ENCODE measurements around the gene LPP.
"Not testable (repeated sequence)": the region's sequence is repeated elsewhere in the genome, so short reads cannot be mapped to it uniquely, and the experiment has no call there.

The LPP gene

DNA sequence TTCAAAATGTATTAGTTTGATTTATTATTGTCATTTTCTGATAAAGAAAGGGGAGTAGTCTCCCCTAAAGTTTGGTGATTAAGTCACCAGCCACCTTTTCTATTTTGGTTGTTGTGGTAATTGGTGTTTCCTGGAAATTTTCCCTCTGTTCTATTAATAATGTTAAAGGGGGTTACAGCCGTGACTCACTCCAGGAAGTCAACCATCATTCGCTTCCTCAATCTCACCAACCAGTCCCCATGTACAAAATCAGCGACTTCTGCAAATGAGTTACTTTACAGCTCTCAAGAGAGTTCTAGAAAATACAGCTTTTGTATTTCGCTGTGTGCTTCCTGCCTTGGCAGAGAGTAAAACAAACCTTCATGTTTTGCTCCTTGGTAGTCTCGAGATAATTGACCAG, 285.1 kb downstream of the LPP start:
- DNase-seq (ENCODE audit: low read depth), result no peak

DNA sequence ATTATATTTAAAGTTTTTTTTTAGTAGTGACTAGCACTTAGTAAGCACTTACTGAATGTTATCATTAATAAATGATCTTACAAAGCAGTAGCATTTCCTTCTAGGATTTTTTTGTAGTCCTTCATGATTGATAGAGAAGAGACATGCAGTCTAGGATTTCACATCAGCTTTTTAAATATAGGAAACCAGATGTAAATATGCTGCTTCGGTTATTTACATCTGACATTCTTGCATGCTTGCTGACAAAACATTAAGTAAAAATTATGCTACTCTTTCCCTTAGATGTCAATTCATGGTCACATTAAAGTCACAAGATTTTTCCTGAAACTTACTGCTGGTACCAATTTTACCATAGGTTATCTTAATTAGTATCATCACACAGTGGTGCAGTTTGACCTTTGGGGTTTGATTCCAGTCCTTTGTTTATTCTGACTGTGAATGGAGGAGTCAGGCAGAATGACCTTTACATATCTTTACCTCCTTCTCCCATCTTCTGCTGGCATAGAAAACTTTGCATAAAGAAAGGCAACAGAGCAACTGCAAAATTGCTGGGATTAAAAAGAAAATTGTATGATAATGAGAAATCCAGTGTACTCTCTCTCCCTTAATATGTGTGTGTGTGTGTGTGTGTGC, 286.5 kb downstream of the LPP start:
- no peak for DNase-seq (ENCODE audit: low read depth)

DNA sequence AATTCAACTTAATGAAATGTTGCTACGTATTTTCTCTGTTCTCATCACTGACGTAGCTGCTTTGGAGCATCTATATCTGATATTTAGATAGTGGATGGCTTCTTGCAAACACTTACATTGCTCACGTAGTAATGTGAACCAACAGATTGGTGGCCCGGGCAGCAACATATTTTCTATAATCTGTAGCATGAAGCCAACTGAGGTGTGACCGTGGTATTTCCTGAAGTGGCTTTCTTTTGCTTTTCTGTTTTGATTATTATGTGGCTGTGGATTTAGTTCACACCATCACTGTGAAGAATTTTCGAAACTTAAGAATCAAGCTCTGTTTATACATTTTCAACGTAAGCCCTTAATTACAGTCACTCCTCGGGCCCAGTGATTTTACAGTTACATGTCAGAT, 288.5 kb downstream of the LPP start:
- no peak for DNase-seq (ENCODE audit: low read depth)

DNA sequence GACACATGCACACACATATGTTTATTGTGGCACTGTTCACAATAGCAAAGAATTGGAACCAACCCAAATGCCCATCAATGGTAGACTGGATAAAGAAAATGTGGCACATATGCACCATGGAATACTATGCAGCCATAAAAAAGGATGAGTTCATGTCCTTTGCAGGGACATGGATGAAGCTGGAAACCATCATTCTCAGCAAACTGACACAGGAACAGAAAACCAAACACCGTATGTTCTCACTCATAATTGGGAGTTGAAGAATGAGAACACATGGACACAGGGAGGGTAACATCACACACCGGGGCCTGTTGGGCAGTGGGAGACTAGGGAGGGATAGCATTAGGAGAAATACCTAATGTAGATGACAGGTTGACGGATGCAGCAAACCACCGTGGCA, 291.2 kb downstream of the LPP start:
- not testable (repeated sequence) for DNase-seq (ENCODE audit: low read depth)

DNA sequence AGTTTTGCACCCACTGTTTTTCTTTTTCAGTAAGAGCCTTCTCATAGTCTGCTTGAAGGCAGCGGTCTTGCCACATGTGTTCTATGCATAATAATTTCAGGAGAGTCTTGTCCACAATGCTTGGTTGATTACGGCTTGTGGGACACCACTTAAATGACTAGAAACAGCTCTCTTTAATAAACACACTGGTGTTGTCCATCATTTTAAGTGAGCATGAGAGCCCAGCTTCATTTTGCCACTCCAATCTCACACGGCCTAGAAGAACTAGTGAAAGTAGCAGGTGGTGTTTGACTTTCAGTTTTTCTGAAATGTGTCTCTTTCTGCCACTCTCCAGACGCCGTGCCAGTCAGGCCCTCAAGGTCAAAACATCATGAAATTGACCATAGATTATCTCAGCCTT, 292.1 kb downstream of the LPP start:
- DNase-seq (ENCODE audit: low read depth), result no peak

DNA sequence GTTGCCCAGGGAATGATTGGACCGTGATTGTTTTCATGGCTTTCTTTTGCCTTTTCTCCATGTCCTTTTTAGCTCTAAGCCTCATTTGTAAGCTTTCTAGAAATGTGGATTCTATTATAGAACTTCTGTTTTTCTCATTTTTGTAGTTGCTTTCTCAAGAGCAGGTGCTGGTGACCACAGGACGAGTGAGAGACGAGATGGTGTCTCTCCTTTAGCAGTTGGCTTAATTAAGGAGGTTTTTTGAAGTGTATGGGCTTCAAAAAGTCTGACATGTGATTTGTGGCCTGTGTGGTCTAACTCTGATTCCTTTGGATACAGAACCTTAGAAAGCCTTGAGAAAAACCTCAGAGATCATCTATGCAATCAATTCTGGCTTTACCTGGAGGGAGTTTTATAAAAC, 292.8 kb downstream of the LPP start:
- no peak for DNase-seq (ENCODE audit: low read depth)

DNA sequence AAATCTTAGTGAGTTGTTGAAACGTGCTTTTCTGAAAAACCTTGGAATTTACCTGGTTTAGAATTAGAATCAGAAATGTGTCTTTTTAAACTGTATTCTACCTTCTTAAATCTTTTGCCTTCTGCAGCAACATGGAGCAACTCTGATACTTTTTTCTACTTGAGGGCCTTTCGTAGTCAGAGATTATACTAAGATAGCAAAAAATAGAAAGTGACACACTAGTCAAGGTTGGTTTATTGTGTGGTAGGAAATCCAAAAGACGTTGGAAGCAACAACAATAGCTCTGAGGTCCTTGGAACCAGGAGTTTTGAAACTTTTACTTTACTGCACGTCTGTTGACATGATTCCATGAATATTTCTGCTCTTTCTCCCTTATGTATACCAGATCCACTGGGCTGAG, 294.9 kb downstream of the LPP start:
- DNase-seq (ENCODE audit: low read depth), result no peak

DNA sequence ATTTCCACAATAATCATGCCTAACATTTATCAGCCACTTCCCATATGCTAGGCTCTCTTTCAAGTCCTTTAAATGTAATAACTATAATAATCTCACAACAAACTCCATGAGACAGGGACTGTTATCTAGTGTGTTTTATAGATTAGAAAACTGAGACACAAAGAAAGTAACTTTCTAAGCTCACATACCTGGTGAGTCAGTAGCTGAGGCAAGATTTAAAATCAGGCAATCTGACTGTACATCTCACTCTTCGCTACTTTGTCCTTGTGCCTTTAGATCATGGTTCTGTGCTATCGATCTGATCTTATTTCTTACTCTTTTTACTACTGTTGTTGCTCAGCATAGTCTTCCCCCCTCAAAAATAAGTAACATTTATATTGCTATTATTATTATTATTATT, 295.5 kb downstream of the LPP start:
- DNase-seq (ENCODE audit: low read depth), result peak; percentile 58

DNA sequence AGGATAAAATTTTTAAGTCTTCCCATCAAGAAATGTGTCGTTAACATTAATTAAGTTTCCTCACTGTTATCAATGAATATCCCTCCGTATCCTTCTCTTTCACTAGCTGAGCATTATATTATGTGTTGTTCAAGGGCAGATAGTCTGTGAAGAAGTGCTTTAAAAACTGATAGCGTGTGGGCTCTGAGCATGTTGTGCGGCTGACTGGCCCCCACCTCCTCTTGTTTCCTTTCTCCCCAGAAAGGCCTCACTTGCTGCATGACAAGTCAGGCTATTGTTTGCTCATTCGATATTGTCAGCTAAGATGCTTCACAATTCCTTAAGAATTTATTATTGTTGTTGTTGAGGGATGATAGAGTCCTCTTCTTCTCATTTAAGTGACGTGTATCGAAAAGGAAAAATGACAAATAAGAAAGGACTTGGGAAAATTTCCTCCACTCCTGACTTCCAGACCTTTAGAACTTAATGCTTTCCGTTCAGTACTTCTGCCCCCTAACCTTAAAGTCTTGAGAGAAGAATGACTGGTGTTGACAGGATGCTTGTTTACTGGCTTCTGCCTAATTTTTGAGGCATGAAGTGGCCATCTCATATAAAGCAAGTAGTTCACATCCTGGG, 298.3 kb downstream of the LPP start:
- DNase-seq (ENCODE audit: low read depth), result no peak

DNA sequence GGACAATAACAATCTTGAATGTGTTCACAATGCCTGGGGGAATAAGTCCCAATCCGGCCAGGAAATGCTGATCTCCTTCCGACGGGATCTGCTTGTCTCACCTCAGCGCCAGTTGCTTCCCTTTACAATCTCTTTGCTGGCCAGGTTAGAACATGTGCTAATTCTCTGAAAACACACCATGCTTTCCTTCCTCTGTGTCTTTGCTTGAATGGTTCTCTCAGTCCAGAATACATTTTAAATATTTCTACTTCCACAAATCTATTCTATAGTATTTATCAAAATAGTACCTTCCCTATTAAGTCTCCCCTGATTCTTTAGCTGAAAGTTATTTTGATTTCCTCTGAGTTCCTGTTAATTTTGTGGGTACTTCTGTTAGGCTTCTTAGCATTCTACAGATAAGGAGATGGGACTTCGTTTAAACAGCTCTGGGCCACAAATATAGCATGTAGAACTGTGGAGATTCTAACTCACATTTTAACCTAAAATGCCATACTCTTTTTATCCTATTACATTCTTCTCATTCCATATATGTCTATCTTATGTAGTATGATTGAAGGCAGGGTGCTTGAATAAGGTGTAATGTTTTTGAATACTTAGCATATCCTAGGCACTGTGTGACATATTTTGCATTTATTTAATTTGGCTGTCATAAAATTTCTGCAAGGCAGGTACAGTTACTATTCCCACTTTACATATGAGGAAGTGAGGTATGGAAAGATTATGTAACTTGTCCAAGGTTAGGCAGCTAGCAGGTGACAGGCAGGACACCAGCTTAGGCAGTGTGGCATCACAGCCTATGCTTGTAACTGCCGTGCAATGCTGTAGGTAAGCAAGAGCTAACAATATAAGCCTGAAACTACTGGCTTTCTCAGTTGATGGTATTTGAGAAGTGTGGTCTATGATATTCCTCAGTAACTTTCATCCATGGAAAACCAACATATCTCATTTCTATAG, 299.8 kb downstream of the LPP start:
- no peak for DNase-seq (ENCODE audit: low read depth)

DNA sequence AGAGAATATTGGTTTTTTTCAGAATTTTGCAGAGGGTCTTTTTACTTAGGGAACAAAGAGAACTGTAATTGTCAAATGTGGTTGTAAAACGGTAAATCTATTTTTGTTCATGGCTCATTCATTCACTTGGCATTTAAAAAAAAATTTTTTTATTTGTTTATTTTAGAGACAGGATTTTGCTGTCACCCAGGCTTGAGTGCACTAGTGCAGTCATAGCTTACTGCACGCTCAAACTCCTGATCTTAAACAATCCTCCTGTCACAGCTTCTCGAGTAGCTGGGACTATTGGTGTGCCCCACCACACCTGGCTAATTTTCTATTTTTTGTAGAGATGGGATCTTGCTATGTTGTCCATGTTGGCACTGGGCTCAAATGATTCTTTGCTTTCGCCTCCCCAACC, 301.8 kb downstream of the LPP start:
- no peak for DNase-seq (ENCODE audit: low read depth)

DNA sequence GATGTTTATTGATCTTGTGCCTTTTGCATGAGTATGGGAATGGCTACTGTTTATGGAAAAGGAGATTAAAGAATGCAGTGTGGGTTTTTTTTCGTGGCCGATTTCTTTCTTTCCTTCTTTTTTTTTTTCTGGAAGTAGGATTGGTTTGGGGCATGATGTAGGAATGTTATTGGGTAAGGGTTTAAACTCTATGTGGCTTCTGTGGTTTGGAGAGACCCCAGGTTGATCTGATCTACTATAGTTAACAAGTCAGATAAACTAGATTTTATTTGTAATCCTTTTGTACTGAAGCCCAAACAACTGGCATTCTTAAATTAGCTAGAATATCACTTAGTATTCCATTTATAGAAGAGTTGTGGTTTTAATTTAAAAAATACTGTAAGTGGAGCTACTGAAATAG, 304.8 kb downstream of the LPP start:
- peak; percentile 47 for DNase-seq (ENCODE audit: low read depth)

DNA sequence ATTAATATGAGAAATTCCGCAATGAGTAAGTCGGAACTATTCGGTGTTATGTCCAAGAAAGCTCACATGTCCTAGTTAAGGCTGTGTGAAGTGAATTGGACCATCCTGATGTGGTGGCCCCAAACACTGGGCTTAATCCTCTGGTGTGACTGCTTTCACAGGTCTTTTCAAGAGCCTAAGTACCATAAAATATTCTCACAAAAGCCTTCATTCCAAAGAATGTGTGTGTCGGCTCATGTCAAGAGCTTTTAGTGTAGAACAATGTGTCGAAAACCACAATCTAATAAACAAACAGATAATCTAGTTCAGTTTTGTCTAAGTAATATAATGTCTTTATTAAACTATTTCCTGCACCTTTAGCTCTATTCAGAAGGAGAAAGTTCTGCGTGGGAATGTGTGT, 311.4 kb downstream of the LPP start:
- DNase-seq (ENCODE audit: low read depth), result peak; percentile 39

DNA sequence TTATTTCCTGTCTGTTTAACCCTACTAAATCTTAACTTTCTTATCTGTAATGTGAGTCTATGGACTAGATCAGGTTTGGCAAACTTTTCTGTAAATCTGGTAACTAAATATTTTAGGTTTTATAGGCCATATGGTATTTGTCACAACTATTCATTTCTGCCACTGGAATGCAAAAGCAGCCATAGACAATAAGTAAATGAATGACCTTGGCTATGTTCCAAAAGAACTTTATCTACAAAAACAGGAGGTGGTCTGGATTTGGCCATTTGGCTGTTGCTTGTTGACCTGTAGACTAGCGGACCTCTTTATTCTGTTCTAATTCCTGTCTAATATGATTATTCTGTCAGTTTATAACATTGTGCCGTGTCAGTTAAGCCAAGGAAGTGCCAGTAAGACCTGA, 314.2 kb downstream of the LPP start:
- peak; percentile 50 for DNase-seq (ENCODE audit: low read depth)

DNA sequence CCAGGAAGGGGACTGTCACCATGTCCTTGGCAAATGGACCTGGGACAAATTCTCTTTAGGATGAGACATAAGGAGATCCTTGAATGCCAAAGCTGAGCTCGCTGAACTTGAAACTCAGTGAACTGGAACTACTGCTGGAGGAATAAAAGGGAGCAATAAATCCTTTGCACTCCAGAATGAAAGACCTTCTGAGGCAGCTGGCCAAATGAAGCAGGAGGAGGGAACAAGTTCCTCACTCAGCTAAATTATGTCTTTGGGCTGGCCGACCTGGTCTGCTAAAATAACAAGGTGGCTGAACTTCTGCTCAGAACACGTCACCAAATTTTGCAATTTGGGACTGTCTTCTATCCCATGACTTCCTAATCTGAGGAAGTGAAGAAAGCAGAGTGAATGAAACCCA, 314.7 kb downstream of the LPP start:
- DNase-seq (ENCODE audit: low read depth), result peak; percentile 62

DNA sequence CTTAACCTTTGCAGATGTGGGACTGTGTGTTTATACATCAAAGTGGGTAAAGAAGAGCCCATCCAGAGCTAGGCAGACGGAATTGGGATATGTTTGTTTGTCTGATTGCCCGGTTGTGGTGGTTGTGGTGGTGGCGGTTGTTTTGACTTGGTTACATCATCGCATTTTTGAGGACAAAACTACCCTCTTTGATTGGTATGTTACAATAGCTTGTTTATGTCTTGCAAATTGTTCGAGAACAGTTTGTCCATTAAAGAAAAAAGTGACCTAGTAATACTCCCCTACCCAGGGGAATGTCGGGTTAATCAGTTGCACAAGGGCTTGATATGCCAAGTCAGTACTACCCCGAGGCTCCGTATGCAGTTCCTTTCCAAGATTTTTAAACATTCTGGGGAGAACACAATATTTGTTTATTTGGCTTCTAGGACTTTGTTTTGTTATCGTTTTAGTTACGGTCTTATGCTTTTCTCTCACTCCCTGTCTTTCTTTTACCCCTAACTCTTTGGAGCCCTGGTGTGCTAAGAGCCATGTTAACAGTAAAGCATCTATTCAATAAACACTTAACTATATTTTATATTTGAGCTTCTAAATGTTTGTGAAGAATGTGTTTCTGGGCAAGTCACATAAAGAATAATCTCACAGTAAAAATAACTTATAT, 315.4 kb downstream of the LPP start:
- DNase-seq (ENCODE audit: low read depth), result peak; percentile 94

DNA sequence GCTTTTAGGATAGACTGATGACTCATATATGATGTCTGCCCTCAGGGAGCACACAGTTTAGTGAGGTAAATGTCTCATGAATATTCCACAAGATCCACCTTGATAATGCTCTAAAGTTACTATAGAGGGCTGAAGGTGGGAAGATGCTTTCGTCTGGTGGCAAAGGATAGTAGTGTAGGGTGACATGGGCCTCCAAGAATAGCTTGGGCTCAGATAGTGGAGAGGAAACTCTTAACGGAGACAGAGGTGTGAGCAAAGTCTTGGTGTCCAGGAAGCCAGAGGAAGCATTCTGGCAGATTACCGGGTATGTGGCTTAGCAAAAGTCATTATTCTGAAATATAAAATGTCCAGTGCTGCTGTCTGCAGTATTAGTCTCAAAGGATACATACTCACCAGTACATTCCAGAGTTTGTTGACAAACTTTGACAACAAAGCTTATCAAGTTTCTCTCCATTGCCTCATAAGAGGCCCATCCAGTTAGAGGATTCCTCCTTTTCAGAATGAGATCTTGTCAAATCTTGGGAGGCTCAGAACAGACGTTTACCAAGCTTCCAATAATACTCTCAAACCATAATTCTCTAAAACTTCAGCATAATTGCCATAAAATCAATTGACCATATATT, 316.7 kb downstream of the LPP start:
- DNase-seq (ENCODE audit: low read depth), result peak; percentile 39

DNA sequence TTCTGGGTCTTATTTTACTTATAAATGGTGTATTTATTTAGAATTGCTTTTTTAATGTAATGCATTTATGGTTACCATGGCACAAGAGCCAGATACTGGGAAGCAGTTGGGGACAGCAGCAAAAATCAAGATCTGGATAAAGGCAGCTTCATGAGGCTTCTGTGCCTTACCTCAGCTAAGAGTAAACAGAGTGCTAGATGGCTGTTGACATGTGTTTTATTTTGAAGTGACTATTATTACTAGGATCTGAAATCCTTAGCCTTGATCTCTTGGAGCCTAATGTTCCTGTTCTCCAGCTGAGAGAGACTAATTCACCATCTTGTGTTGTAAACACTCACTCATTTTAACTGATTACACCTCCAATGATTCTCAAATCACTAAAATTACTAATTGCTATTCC, 317.8 kb downstream of the LPP start:
- no peak for DNase-seq (ENCODE audit: low read depth)

DNA sequence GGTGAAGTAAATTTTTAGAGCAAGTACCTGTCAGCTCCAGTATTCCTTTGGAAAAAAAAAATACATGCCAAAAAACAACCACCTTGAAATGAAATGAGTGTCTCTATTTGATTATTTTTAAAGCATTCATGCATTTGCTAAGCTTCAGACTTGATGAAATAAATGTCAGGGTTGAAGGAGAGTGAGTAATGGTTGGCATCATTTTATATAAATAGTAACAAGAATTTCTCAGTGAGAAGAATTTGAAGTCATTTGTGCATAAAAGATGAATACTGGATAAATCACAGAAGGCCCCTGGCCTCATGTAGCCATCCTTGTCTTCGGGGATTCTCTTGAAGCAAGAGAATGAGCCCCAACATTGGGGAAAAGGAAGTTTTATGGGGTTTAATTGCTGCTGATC, 318.4 kb downstream of the LPP start:
- DNase-seq (ENCODE audit: low read depth), result no peak

DNA sequence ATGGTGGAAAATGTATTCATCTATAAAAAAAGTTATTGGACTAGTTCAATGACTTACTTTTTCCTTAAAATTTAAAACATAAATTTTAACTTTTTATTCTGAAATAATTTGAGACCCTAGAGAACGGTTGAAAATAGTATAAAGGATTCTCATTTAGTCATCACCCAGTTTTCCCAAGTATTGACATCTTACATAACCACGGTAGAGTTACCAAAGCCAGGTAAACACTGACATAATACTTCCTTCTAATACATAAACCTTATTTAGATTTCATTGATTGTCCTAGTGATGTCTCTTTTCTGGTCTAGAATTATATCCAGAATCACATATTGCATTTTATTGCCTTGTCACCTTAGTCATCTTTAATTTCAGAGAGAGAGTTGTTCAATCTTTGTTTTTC, 319.1 kb downstream of the LPP start:
- DNase-seq (ENCODE audit: low read depth), result no peak

DNA sequence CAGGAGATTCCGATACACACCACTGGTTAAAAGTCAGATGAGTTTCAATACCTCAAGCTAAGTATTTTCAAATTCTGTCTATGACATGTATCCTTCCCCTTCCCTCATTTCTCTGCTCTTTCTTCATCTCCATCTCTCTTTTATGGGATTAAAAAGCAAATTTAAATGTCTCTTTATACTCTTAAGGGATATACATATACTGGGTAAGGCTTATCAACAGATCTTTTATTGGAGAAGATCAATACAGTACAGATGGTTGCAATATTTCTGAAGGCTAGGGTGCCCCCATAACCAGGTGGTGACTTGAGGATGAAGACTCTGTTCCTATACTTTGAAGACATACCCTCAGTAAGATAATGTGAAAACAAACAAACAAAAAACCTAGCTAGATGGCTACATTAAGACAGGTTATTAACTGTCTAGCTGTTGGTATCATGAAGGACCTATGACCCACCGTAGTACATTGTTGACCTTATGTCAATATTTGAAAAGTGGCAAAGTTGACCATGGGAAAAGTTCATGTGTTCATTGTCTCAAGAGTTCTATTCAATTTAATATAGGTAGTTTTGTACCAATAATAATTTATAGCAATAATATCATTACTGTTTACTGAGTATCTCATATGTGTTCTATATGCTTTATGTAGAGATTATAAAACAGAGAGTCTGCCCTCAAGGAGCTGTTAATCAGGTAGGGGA, 319.8 kb downstream of the LPP start:
- DNase-seq (ENCODE audit: low read depth), result no peak

DNA sequence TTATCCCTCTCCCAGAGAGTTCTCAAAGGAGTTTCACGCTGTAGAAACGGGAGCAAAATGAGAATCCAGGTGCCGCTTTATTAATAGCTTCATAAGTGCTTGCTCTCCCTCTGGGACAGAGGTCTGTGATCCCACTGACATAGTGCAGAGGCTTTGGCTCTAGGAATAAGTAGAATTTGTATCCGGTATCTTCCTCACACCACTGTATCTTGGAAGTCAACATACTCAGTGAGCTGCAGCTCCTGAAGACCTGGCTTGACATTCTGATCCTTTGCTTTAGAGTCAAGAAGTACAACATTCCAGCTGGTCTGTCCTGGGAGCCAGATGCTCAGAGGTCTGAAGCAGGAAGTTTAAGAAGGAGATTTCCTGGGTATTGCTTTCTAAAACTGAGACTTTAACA, 323.0 kb downstream of the LPP start:
- DNase-seq (ENCODE audit: low read depth), result no peak

Measured in amniotic epithelial cell (primary cell).